Epithelial cell of prostate (primary cell): ENCODE data around the gene TAF7L.

Experiments
- DNase-seq: peaks from one replicate; pipeline ENCODE4 v3.0.0-alpha.2; 2011; ENCODE audit warnings: low read depth, low spot score
- H3K27ac ChIP-seq: fragments of 450-650 bp; 2 replicates; pipeline ENCODE4 v1.5.1; 2017; ENCODE audit warnings: mild to moderate bottlenecking

The TAF7L gene

GRCh38 chrX:101223226-101223625 is 67.9 kb downstream of the TAF7L start:
- no peak overlapping the region for H3K27ac ChIP-seq
- DNase-seq = no peak

GRCh38 chrX:101220662-101221260 is 70.4 kb downstream of the TAF7L start:
- no peak for DNase-seq
- no peak overlapping the region for H3K27ac ChIP-seq

GRCh38 chrX:101219864-101220346 is 71.2 kb downstream of the TAF7L start:
- DNase-seq = no peak
- H3K27ac ChIP-seq = no peak overlapping the region

- no peak for DNase-seq
- H3K27ac ChIP-seq = no peak within 1 kb of the TSS
These were observed 71.8 kb downstream of the TAF7L start, which contains the start of gene DRP2 for GRCh38 chrX:101219116-101219863. DRP2 (plus strand) TSS chrX:101219786; CDS start chrX:101231648, 11,862 bp downstream.
